Measurements from ENCODE around the gene ADAMTS5. TPM values are rescaled to one million over a fixed set of nuclear protein-coding genes. Genes with fewer than 3 reads are reported as not detected.

ADAMTS5 gene
- total and polyA plus RNA-seq, 2 experiments from 2014 or later, result 0.21 TPM; not detected in 1

DNA sequence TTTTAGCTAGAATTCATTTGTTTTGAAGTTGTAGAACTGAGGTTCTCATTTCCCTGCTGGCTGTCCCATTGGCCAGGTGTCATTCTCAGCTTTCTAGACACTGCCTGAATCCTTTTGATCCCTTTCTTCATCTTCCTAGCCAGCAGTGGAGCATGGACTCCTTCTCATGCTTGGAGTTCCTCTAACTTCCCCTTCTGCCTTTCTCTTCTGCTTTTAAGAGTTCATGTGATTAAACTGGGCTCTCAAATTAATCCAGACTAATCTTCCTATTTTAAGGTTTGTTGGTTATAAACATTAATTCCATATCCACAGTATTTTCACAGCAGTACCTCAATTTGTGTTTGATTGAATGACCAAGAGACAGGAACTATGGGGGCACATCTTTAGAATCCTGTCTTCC is 52.3 kb downstream of the ADAMTS5 start:
- DNase-seq (ENCODE audit: low read depth in 1 of 2, low spot score in 1 of 2), result no peak
- Histone ChIP-seq H3K9me3 (ENCODE audit: low read depth) (no peaks in the 10 kb centered on the region), H3K27me3 (no peaks in the 10 kb centered on the region), H3K4me1 (ENCODE audit: low read depth) (no peaks in the 10 kb centered on the region), H3K27ac (no peak overlapping the region), H3K36me3 (no peaks in the 10 kb centered on the region), H3K4me3 (no peak overlapping the region)
- TF ChIP-seq, protein P1, sequence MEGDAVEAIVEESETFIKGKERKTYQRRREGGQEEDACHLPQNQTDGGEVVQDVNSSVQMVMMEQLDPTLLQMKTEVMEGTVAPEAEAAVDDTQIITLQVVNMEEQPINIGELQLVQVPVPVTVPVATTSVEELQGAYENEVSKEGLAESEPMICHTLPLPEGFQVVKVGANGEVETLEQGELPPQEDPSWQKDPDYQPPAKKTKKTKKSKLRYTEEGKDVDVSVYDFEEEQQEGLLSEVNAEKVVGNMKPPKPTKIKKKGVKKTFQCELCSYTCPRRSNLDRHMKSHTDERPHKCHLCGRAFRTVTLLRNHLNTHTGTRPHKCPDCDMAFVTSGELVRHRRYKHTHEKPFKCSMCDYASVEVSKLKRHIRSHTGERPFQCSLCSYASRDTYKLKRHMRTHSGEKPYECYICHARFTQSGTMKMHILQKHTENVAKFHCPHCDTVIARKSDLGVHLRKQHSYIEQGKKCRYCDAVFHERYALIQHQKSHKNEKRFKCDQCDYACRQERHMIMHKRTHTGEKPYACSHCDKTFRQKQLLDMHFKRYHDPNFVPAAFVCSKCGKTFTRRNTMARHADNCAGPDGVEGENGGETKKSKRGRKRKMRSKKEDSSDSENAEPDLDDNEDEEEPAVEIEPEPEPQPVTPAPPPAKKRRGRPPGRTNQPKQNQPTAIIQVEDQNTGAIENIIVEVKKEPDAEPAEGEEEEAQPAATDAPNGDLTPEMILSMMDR (IDR thresholded peaks at IDR 0.05; ENCODE audit: low read depth, low read length), result no peak

DNA sequence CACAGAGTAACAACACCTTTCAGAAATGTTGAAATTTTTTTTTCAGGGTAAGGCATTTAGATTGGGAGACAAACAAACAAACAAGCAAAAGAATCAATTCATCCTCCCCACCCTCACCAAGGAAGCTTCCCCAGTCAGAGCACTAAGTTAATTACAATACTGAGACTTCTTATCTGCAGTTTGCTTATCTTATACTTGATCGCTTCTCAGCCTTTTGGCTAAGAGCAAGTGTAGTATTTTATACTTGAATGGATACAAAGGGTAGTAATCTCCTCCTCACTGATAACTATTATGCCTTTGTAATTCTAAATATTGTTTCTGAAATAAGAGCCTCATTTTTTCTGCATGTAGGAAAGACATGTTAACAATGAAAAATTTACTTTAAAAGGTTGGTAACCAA is 54.4 kb downstream of the ADAMTS5 start:
- no peaks in the 10 kb centered on the region for H3K9me3 ChIP-seq (ENCODE audit: low read depth)
- no peak for DNase-seq (ENCODE audit: low read depth in 1 of 2, low spot score in 1 of 2)
- no peaks in the 10 kb centered on the region for H3K4me1 ChIP-seq (ENCODE audit: low read depth)
- no peaks in the 10 kb centered on the region for H3K36me3 ChIP-seq
- H3K4me3 ChIP-seq, result no peak overlapping the region
- TF ChIP-seq, protein P1 (IDR thresholded peaks at IDR 0.05; ENCODE audit: low read depth, low read length), result no peak
- H3K27me3 ChIP-seq, result no peaks in the 10 kb centered on the region
- no peak overlapping the region for H3K27ac ChIP-seq

DNA sequence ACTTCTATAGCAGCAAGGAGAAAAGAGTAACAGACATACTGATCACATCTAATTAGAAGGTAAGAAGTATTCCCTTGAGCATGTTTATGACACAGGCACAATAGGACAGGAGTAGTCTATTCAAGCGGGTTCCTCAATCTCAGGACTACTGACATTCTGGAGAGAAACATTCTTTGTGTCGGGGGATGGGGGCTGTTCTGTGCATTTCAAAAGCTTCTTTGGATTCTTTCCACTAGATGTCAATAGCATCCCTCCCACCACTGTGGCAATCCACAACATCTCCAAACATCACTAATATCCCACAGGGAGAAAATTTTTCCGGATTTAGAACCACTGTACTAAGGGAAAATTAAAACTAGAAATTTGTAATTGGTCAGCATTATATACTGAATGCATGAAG is 56.9 kb downstream of the ADAMTS5 start:
- Histone ChIP-seq H3K9me3 (ENCODE audit: low read depth) (no peaks in the 10 kb centered on the region), H3K4me3 (no peak overlapping the region), H3K36me3 (no peaks in the 10 kb centered on the region), H3K27me3 (no peaks in the 10 kb centered on the region), H3K4me1 (ENCODE audit: low read depth) (no peaks in the 10 kb centered on the region), H3K27ac (no peak overlapping the region)
- TF ChIP-seq, protein P1 (IDR thresholded peaks at IDR 0.05; ENCODE audit: low read depth, low read length), result peak; percentile 9
- DNase-seq (ENCODE audit: low read depth in 1 of 2, low spot score in 1 of 2), result peak; percentile 26 to 81

DNA sequence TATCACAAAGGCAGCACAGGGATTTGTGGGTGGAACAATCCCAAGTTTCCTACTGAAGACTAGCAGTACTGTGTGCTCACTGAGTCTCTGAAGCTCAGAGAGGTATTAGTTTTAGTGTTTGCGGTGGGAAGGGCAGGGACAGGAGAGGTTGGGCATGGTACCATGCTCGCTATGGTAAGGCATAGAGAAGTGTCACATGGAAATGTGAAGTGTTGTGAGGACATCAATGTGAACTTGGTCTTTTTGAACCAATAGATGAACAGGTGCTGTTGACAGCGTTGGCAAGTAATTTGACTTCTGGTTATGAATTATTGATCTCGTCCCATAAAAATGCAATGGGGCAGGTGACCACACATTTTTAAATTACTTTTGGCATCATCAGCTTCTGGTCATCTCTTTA is 65.9 kb downstream of the ADAMTS5 start:
- Histone ChIP-seq H3K4me1 (ENCODE audit: low read depth) (no peaks in the 10 kb centered on the region), H3K9me3 (ENCODE audit: low read depth) (no peaks in the 10 kb centered on the region), H3K27ac (no peak overlapping the region), H3K36me3 (no peaks in the 10 kb centered on the region), H3K4me3 (no peak overlapping the region), H3K27me3 (no peaks in the 10 kb centered on the region)
- TF ChIP-seq, protein P1 (IDR thresholded peaks at IDR 0.05; ENCODE audit: low read depth, low read length), result no peak
- DNase-seq (ENCODE audit: low read depth in 1 of 2, low spot score in 1 of 2), result no peak

DNA sequence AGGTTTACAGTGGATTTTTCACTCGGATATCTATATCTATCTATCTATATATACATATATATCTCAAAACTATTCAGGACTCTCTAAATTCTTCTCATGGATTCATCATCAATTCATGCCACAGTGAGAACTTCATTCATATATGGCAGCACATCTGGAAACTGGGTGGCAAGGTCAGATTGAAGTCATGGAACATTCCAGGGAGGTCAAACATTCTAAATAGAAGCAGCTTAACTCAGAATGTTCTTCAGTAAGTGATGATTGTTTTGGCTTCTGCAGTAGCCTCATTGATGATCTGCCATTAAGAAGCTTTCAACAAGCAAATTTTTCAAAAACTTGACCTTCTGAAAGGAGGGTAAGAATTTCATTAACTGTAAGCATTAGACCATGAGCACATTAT is 74.7 kb downstream of the ADAMTS5 start:
- Histone ChIP-seq H3K4me3 (no peak overlapping the region), H3K9me3 (ENCODE audit: low read depth) (no peaks in the 10 kb centered on the region), H3K27ac (no peak overlapping the region), H3K27me3 (no peaks in the 10 kb centered on the region), H3K36me3 (no peaks in the 10 kb centered on the region), H3K4me1 (ENCODE audit: low read depth) (no peaks in the 10 kb centered on the region)
- TF ChIP-seq, protein P1 (IDR thresholded peaks at IDR 0.05; ENCODE audit: low read depth, low read length), result no peak
- DNase-seq (ENCODE audit: low read depth in 1 of 2, low spot score in 1 of 2), result no peak

DNA sequence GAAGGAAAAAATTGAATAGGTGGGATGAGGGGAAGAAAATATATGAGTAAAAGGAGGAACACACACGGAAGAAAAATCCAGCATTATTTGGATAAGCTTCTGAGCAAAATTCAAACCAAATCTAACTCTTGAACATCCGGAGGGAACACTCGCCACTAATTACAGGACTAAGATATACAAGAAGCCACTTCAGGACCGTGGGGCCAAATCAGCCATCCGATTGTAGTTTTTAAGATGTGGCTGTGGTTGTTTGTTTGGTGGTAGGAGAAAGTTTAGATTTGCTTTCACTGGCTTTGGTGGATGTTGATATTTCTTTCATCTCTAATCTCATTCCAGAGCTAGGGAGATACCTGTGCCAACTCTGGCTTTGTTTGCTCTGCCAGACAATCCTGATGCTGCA is 78.0 kb downstream of the ADAMTS5 start:
- H3K4me3 ChIP-seq, result no peak overlapping the region
- DNase-seq (ENCODE audit: low read depth in 1 of 2, low spot score in 1 of 2), result no peak
- H3K4me1 ChIP-seq (ENCODE audit: low read depth), result no peaks in the 10 kb centered on the region
- no peaks in the 10 kb centered on the region for H3K27me3 ChIP-seq
- no peak overlapping the region for H3K27ac ChIP-seq
- no peaks in the 10 kb centered on the region for H3K36me3 ChIP-seq
- TF ChIP-seq, protein P1 (IDR thresholded peaks at IDR 0.05; ENCODE audit: low read depth, low read length), result no peak
- no peaks in the 10 kb centered on the region for H3K9me3 ChIP-seq (ENCODE audit: low read depth)
